Loucy (cell line): ENCODE results near the gene MBNL1.

ENCODE experiments used
- CTCF ChIP-seq: fragments of 200-600 bp; sonication (generic); conservative IDR thresholded peaks from 2 replicates; pipeline ENCODE4 v1.5.1; 2014; ENCODE audit warnings: mild to moderate bottlenecking, antibody characterized with exemption, low read length
- EZH2phosphoT487 ChIP-seq: fragments of 200-600 bp; IDR thresholded peaks from 2 replicates; pipeline ENCODE4 v1.6.1; 2018; ENCODE audit warnings: antibody characterized with exemption, mild to moderate bottlenecking, moderate library complexity, borderline replicate concordance

DNA sequence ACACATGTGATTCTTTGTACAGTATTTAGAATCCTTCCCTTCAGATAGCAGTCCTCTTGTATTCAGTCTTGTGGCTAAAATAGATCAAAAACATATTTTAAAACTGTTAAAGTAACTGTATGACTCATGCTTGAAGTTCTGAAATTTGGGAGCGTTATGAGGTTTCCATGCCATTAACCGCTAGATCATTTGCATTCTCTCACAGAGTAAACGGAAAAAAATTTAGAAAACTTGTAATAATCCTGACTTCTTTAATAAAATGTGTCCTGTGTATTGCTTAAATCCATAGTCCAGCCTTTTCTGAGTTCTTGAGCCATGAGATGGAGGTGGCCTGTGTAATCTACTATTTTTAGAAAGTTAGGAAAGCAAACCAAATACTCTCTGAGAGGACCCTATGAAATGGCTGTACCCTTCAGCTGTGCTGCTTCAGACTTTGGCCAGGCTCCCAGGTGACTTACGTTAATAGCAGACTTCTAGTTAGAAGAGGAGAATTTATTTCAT is 33.8 kb downstream of the MBNL1 start:
- TF ChIP-seq CTCF: no peak
- no peak for TF ChIP-seq EZH2phosphoT487
